Measurements from ENCODE around the gene KIAA1191. TPM values are rescaled to one million over a fixed set of nuclear protein-coding genes. Genes with fewer than 3 reads are reported as not detected.

KIAA1191 gene
- total and polyA plus RNA-seq, 2 of the 8 experiments (the other 6 are each of a cell fraction or from before 2014, with no cell fraction given) = 86.4 to 88.0 TPM

- 88% methylated on average over 22 of the region's 22 CpGs; no CpG with 5 or more reads in 1 of the 2 experiments for WGBS, 2 experiments (ENCODE audit: extremely low coverage in 1 of 2, insufficient coverage in 1 of 2, insufficient read length in 1 of 2, insufficient replicate concordance in 2 of 2, low coverage in 1 of 2, low lambda C conversion rate in 2 of 2, missing lambda C conversion rate in 1 of 2)
- POLR2A ChIA-PET (ENCODE audit: partially characterized antibody) = interaction anchor here (0.7 to 7.7 kb wide), 3 partner anchors 10 to 681 kb away, joined by 3 to 57 read pairs (median 3); partner anchors contain the start of genes HIGD2A and NOP16
- no peak for TF ChIP-seq BCL11A (IDR thresholded peaks at IDR 0.05; ENCODE audit: low read depth in 2 of 2, low read length in 2 of 2)
- no peak for TF ChIP-seq KDM1A (IDR thresholded peaks at IDR 0.05; ENCODE audit: borderline replicate concordance, low read length)
- TF ChIP-seq TCF12 (IDR thresholded peaks at IDR 0.05; ENCODE audit: low read depth, low read length) = no peak
- no peak for TF ChIP-seq SIRT6 (IDR thresholded peaks at IDR 0.05; ENCODE audit: low read length)
- TF ChIP-seq CTCF (IDR thresholded peaks at IDR 0.05; ENCODE audit: control extremely low read depth in 1 of 3, insufficient read depth in 1 of 3, low read depth in 1 of 3, low read length in 3 of 3) = no peak
- TF ChIP-seq SAP30 (IDR thresholded peaks at IDR 0.05; ENCODE audit: insufficient read depth, insufficient replicate concordance, low read length) = no peak
- no peak for TF ChIP-seq ATF2 (IDR thresholded peaks at IDR 0.05; ENCODE audit: low read length)
These were observed 40.0 kb upstream of the KIAA1191 start for GRCh38 chr5:176401281-176402205.

More at GRCh38 chr5:176401281-176402205, 40.0 kb upstream of the KIAA1191 start:
- Histone ChIP-seq H2AK5ac (ENCODE audit: low read depth, low read length) (no peak overlapping the region), H3K56ac (replicated peaks; ENCODE audit: insufficient read length, low read depth, low read length) (no peak overlapping the region), H3K79me1 (ENCODE audit: low read depth, low read length) (no peaks in the 10 kb centered on the region), H2BK20ac (ENCODE audit: low read length) (no peak overlapping the region), H4K5ac (ENCODE audit: insufficient read length, low read depth, low read length) (no peak overlapping the region), H3K4me1 (replicated peaks in 1 of 4; ENCODE audit: control insufficient read depth in 3 of 4, insufficient read depth in 4 of 4, low read length in 3 of 4) (no peaks in the 10 kb centered on the region; a peak in 1 of 7 replicates), H3K9ac (replicated peaks in 1 of 4; ENCODE audit: extremely low read depth in 1 of 4, low read depth in 3 of 4, low read length in 3 of 4) (no peak overlapping the region), H2BK15ac (ENCODE audit: low read length) (no peak overlapping the region), H2BK120ac (replicated peaks; ENCODE audit: low read depth, low read length) (no peak overlapping the region), H2BK5ac (ENCODE audit: low read depth, low read length) (no peak overlapping the region), H3K27ac (ENCODE audit: low read depth, low read length) (no peak overlapping the region), H3K4me2 (ENCODE audit: insufficient read depth in 1 of 2, low read depth in 2 of 2, low read length in 2 of 2) (no peak overlapping the region), H3K23me2 (ENCODE audit: low read depth, low read length) (no peaks in the 10 kb centered on the region), H3K4me3 (ENCODE audit: extremely low read depth in 1 of 4, insufficient read depth in 2 of 4, low read depth in 3 of 4, low read length in 4 of 4) (no peak overlapping the region), H3K79me2 (ENCODE audit: control insufficient read depth in 1 of 2, insufficient read depth in 2 of 2, low read length in 2 of 2) (no peaks in the 10 kb centered on the region), H3K27me3 (replicated peaks in 1 of 4; ENCODE audit: control insufficient read depth in 3 of 4, extremely low read depth in 1 of 4, insufficient read depth in 3 of 4, low read length in 3 of 4) (no peaks in the 10 kb centered on the region), H3K23ac (ENCODE audit: insufficient read length) (no peak overlapping the region), H2BK12ac (ENCODE audit: low read depth, low read length) (no peak overlapping the region), H4K20me1 (replicated peaks in 1 of 2; ENCODE audit: control insufficient read depth in 1 of 2, insufficient read depth in 2 of 2, low read length in 2 of 2) (no peaks in the 10 kb centered on the region), H2AFZ (ENCODE audit: low read length) (no peak overlapping the region), H4K8ac (ENCODE audit: extremely low read depth, insufficient read depth, low read length) (no peak overlapping the region), H3K36me3 (ENCODE audit: control insufficient read depth in 2 of 4, insufficient read depth in 4 of 4, low read length in 3 of 4) (no peaks in the 10 kb centered on the region), H3K14ac (ENCODE audit: insufficient read length) (no peak overlapping the region), H3K18ac (ENCODE audit: extremely low read depth, low read length) (no peak overlapping the region), H3K9me3 (ENCODE audit: insufficient read depth in 2 of 2, low read depth in 1 of 2, low read length in 1 of 2) (no peaks in the 10 kb centered on the region), H4K91ac (replicated peaks; ENCODE audit: insufficient read length, low read length) (no peak overlapping the region), H3K4ac (replicated peaks; ENCODE audit: insufficient read length, low read depth, low read length) (no peak overlapping the region)
- CTCF ChIA-PET (ENCODE audit: partially characterized antibody) = interaction anchor here (1.1 kb wide), 1 partner anchor 9 kb away, joined by 3 read pairs; no protein-coding TSS in a partner anchor
- no peak for FAIRE-seq
- DNase-seq (ENCODE audit: low read depth in 1 of 2, low spot score in 2 of 2) = no peak
